Hematopoietic multipotent progenitor cell treated with erythropoietin and hydrocortisone succinate and interleukin-3 and kit ligand, for 6 days (in vitro differentiated cells): ENCODE results near the gene CTXN3.

Source experiments
- DNase-seq: peaks from one replicate; pipeline ENCODE4 v3.0.0-alpha.2; 2015

Gene CTXN3

DNA sequence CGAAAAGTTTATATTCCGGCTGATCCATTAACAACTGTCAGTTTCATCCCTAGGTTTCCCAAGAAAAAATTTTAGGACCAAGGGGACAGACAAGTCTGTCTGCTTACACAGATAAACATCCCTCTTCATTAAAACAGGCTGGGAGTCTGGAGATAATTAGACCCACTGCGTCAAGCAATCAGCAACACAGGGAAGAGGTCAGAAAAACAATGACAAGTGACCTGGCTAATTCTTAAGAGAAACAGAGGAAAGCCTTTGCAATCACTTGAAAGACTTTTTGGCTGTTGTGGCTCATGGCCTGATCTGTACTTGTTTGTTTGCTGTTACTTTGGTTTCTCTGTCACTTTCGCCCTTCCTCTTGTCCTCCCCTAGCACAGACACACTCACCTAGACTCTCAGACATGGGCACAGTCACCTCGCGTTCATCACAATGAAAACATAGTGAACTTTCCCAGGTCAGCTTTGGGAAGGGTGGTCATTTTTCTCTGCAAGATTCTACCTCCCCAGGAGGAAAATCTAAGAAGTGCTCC, 51.4 kb downstream of the CTXN3 start:
- no peak for DNase-seq

DNA sequence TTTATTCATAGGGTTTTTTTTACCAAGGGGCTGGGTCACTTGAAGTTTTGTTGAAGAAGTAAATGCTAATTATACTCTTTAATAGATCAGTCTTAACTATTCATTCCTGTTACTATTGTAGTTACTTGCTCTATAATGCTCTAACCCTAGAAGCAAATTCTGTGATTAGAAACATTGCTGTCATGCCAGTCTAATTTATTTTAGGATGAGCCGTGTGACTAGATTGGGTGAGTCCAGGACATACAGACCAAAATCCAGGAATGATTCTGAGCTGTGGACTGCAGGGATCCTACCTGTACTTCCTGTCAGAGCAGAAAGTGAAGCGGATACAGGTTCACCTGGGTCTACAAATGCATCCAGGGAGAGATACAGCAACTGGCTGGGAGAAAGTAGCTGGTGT, 53.6 kb downstream of the CTXN3 start:
- no peak for DNase-seq

DNA sequence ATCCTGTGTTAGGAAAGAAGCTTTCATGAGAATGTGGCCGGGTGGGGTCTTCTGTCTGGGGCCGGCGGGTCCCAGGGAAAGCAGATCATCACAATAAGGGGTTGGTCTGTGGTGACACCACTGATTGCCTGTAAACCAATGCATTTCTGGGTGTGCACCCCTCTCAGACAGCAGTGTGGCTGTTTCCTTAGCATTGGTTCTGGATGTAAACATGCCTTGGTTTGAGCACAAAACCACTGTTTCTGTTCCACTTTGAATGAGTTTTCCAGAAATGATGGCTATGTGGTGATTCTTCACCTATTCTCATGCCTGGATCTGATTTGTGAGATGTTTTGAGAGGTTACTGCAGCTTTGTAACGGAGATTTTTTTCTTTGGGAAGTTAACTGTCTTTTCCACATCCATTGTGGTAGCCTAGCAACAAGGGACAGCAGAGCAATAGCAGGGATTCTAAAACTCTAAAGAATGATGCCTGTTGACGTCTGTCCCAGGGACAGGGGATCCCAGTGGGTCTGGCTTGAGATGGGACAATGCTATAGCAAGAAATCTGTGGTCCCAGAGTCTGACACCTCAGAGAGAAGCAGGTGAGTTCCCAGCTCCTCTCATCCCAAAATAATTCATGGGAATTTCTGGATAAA, 54.2 kb downstream of the CTXN3 start, which contains the start of gene CCDC192:
Gene CCDC192, plus strand, starts transcription at position 466 of the 636 bp plus-strand sequence. Its CDS starts 55 bp downstream, at position 521.
- DNase-seq = no peak

DNA sequence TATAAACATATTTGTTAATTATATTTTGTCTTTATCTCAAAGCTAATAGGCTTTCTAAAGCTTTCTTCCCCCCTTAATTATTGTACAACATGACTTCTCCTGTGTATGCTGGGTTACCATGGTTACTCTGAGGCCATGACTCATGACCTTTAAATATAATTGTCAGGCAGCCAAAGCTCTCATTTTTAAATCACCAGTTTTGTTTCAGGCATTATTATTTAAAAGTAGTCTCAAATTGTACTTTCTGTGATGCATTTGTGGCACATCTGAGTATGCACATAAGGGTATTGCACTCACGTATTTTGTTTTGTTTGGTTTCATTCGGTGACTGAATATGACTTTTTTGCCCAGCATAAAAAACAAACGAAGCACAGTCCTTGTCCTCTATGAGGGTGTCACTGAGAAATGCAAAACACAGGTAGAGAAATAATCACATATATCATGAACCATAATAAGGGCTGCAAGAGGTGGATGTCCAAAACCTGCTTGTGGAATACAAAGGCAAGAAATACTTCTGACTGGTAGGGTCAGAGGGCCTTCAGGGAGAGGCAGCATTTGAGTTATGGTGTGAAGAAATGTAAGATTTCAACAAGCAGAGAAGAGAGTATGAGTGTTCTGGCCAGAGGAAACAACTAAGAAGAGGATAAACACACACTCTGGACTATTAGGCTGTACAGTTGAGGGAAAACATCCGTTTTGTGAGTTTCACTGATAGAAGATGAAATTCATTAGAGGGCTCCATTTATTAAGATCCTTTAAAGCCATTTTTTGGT, 56.4 kb downstream of the CTXN3 start:
- peak; percentile 61 for DNase-seq

DNA sequence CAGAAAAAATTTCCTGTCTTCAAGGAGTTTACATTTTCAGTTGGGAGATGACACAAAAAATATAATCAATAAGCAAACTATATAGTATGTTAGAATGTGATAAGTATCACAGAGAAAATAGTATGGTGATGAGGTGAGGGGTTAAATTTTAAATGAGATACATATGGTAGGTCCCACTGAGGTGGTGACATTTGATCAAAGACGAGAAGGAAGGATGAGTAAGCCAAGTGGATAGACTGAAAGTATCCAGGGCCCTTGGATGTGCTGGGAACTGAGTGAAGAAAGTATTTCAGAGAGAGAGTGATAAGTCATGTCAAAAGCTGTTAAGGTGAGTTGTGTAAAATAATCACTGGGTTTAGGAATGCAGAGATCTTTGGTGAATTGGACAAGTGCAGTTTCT, 57.8 kb downstream of the CTXN3 start:
- DNase-seq = no peak

DNA sequence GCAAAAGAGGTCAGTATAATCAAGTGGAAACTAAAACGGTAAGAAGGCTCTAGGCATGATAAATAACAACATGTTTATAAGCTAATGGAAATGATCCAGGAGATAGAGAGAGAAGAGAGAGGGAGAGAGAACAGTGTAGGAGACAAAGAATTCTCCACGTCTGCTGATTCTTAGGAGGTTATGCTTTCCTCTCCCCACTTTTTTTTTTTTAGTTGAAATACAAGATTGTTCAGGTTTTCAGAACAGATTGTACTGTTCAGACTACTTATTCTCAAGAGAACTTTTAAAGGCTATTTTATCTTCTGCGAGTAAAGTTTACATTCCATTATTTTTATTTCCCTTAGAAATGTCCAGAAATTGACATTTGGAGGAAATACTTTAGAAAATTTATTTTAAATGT, 58.3 kb downstream of the CTXN3 start:
- DNase-seq = no peak
